ES-I3 (cell line): ENCODE measurements around the gene NFKB1.
"Not testable (repeated sequence)": the region's sequence is repeated elsewhere in the genome, so short reads cannot be mapped to it uniquely, and the experiment has no call there.

Experiments used
- H3K36me3 ChIP-seq: 2 replicates; pipeline ENCODE4 v1.6.1; 2013; ENCODE audit warnings: mild to moderate bottlenecking, low read length, control low read depth, moderate library complexity; ENCODE audit not compliant: insufficient read depth
- H3K4me1 ChIP-seq: 2 replicates; pipeline ENCODE4 v1.6.1; 2013; ENCODE audit warnings: mild to moderate bottlenecking, control low read depth, low read length; ENCODE audit not compliant: insufficient read depth
- H3K9ac ChIP-seq: 2 replicates; pipeline ENCODE4 v1.6.1; 2013; ENCODE audit warnings: low read depth, mild to moderate bottlenecking, low read length, moderate library complexity
- H3K9me3 ChIP-seq: 2 replicates; pipeline ENCODE4 v1.6.1; 2013; ENCODE audit warnings: mild to moderate bottlenecking, low read length, moderate library complexity; ENCODE audit not compliant: control insufficient read depth, insufficient read depth

The NFKB1 gene

GRCh38 chr4:102553982-102554381 lies 52.8 kb downstream of the NFKB1 start:
- Histone ChIP-seq H3K36me3 (no peaks in the 10 kb centered on the region; the same call in 1 of the 2 replicates), H3K9ac (no peak overlapping the region), H3K9me3 (no peaks in the 10 kb centered on the region), H3K4me1 (peaks cover 24% of the 10 kb centered on the region)

DNA sequence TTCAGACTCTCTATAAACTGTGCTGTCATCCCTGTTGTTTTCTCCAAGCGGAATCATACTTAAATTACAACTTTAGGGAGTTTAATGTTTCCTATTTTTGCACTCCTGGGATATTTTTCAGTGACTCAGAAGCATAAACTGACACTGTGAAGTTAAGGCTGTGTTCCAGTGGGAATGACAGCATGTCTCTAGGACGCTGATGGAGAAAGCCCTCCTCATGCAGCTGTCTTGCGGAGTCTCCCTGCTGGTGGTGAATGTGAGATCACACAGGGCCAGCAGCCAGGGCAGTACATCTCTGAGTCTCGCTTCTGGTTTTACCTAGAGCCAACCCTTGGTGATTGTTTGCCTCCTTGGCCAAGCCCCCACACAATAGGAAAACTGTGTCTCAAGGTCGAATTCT lies 53.3 kb downstream of the NFKB1 start:
- Histone ChIP-seq H3K4me1 (peaks cover 24% of the 10 kb centered on the region), H3K36me3 (no peaks in the 10 kb centered on the region; the same call in 1 of the 2 replicates), H3K9me3 (no peaks in the 10 kb centered on the region), H3K9ac (no peak overlapping the region)

DNA sequence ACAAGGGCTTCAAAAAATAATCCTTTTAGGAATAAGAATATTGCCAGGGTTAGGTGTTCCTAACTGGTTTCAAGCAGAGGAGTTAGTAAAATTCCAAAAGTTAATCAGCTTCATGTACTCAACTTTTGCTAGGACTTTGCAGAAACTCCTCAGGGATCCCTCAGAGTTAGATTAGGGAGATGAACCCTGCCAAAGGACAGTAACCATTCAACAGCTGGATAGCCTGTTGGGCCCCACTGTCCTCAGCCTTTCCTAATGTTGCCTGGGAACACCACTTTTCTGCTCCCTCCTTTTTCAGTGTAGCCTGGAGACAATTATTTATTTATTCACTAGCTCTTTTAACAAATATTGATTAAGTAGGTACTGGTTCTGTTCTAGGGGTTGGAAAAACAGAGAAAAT lies 53.8 kb downstream of the NFKB1 start:
- H3K4me1 ChIP-seq, result peaks cover 24% of the 10 kb centered on the region
- H3K9ac ChIP-seq, result no peak overlapping the region
- no peaks in the 10 kb centered on the region; the same call in 1 of the 2 replicates for H3K36me3 ChIP-seq
- H3K9me3 ChIP-seq, result no peaks in the 10 kb centered on the region

GRCh38 chr4:102557636-102558035 lies 56.5 kb downstream of the NFKB1 start:
- Histone ChIP-seq H3K9ac (no peak overlapping the region), H3K4me1 (peaks cover 16% of the 10 kb centered on the region), H3K36me3 (no peaks in the 10 kb centered on the region; the same call in 1 of the 2 replicates), H3K9me3 (no peaks in the 10 kb centered on the region)

GRCh38 chr4:102560115-102560514 lies 59.0 kb downstream of the NFKB1 start:
- H3K9ac ChIP-seq, result no peak overlapping the region
- no peaks in the 10 kb centered on the region for H3K9me3 ChIP-seq
- no peaks in the 10 kb centered on the region for H3K4me1 ChIP-seq
- no peaks in the 10 kb centered on the region; the same call in 1 of the 2 replicates for H3K36me3 ChIP-seq

DNA sequence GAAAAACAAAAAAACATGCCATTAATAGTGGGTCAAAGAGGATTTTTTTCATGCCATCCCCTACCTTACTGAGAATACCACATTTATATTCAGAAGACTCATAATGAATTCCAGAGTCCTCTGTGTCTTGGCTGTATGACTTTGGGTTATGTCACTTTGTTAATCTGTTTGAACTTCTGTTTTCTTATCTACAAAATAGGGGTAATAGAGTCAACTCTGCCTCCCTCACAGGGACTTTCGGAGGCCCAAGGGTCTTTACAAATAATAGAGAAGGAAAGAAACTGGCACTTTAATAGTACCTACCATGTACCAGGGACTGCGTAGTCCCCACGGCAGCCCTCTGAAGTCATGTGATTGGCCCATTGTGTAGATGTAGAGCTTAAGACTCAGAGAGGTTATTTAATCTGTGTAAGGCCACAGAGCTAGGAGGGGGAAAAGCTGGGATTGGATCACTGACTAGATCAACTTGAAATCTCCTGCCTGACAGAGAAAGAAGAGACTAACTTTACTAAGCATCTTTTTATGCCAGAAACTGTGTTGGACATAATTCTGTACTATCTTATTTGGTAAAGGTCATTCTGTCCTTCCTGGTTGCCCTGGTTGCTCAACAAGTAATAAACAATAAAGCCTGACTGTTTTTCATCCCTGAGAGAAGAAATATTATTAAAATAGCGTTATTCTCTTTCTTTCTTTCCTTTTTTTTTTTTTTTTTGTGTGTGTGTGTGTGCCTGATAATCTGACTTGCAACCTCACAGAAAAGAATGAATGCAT lies 59.6 kb downstream of the NFKB1 start:
- Histone ChIP-seq H3K9me3 (no peaks in the 10 kb centered on the region), H3K9ac (no peak overlapping the region), H3K36me3 (no peaks in the 10 kb centered on the region; the same call in 1 of the 2 replicates), H3K4me1 (no peaks in the 10 kb centered on the region)

GRCh38 chr4:102563000-102563399 lies 61.8 kb downstream of the NFKB1 start:
- no peaks in the 10 kb centered on the region for H3K4me1 ChIP-seq

DNA sequence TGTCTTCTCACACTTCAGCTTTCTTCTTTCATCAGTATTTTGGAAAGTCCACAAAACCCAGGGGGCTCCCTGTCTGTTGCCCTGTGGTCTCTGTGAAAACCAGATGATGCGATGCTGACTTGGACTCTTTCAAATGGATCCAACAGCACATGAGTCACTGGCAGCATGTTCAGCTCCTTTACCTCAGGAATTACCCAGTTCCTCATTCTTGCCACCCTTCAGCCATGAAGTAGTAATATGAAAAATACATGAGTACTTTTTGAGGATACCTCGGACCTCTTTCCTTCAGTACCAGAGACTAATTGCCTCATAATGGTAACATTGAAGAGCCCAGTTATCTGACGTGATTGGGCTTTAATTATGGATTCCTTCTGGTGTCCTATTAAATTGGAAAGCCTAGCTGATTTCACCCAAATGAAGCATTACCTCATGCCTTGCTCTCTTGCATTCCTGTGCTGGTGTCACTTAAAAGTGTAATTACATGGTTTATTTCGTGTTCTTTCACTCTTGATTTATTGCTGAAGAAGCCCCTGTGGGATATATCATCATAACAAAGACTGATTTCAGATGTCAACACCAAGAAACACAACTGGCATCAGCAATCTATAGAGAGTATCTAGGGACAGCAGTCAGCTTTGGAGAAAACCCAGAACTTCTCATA lies 63.4 kb downstream of the NFKB1 start:
- H3K36me3 ChIP-seq, result no peaks in the 10 kb centered on the region
- no peaks in the 10 kb centered on the region for H3K4me1 ChIP-seq
- no peak overlapping the region for H3K9ac ChIP-seq
- no peaks in the 10 kb centered on the region for H3K9me3 ChIP-seq

More at GRCh38 chr4:102563000-102563399, 61.8 kb downstream of the NFKB1 start:
- H3K9me3 ChIP-seq, result no peaks in the 10 kb centered on the region
- H3K9ac ChIP-seq, result no peak overlapping the region
- H3K36me3 ChIP-seq, result no peaks in the 10 kb centered on the region

GRCh38 chr4:102565696-102566095 lies 64.5 kb downstream of the NFKB1 start:
- Histone ChIP-seq H3K9me3 (no peaks in the 10 kb centered on the region), H3K9ac (no peak overlapping the region), H3K36me3 (no peaks in the 10 kb centered on the region), H3K4me1 (no peaks in the 10 kb centered on the region)

DNA sequence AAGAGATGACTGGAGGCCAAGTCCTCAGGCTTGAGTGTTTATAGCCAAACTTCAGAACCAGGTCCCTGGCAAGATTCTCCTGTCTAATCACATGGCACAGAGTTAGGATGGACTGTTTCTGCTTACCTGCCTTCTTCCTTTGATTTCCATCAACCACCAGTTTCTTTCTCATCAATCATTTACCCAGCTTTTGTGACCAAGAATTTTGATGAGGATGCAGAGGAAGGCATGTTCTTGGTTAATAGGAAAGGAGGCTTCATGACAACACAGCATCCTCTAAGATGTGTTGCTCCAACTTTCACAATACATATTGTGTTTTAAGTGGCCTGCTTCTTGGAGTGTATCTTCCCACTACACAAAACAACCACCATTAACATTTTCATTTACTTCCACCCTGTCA lies 65.3 kb downstream of the NFKB1 start:
- Histone ChIP-seq H3K9me3 (no peaks in the 10 kb centered on the region), H3K4me1 (no peaks in the 10 kb centered on the region), H3K9ac (no peak overlapping the region), H3K36me3 (no peaks in the 10 kb centered on the region)

- Histone ChIP-seq H3K9ac (no peak overlapping the region), H3K36me3 (no peaks in the 10 kb centered on the region), H3K4me1 (no peaks in the 10 kb centered on the region), H3K9me3 (no peaks in the 10 kb centered on the region)
Measured at GRCh38 chr4:102567427-102567826, 66.3 kb downstream of the NFKB1 start.

GRCh38 chr4:102569200-102569599 lies 68.0 kb downstream of the NFKB1 start:
- no peak overlapping the region for H3K9ac ChIP-seq
- H3K36me3 ChIP-seq, result no peaks in the 10 kb centered on the region
- H3K9me3 ChIP-seq, result no peaks in the 10 kb centered on the region
- no peaks in the 10 kb centered on the region for H3K4me1 ChIP-seq

DNA sequence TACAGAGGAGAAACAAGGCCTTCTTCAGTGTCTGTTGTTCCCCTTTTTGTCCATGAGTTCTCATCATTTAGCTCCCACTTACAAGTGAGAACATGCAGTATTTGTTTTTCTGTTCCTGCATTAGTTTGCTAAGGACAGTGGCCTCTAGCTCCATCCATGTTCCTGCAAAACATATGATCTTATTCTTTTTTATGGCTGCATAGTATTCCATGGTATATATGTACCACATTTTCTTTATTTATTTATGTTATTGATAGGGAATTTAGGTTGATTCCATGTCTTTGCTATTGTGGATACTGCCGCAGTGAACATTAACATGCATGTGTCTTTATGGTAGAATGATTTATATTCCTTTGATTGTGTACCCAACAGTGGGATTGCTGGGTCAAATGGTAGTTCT lies 69.1 kb downstream of the NFKB1 start:
- not testable (repeated sequence) for H3K4me1 ChIP-seq, H3K9ac ChIP-seq, H3K9me3 ChIP-seq, H3K36me3 ChIP-seq

GRCh38 chr4:102572452-102572851 lies 71.3 kb downstream of the NFKB1 start:
- H3K9ac ChIP-seq, result no peak overlapping the region
- H3K36me3 ChIP-seq, result no peaks in the 10 kb centered on the region
- no peaks in the 10 kb centered on the region for H3K9me3 ChIP-seq
- peaks cover 8% of the 10 kb centered on the region for H3K4me1 ChIP-seq

DNA sequence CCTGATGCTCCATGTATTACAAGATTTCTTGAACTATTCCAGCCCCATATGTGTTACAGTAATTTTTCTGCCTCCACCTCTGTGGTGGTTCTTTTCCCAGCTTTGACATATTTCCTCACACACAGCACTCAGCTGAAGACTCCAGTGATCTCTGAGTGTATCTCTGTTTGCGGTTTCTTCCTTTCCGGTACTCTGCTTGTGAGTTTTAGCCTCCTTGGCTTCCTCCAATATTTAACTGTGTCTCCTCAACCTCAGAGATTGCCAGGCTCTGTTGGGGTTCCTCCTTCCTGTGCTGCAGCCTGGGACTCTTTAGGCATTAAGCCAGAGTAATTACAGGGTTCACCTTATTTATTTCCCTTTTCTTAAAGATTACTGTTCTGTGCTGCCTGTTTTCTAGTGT lies 73.2 kb downstream of the NFKB1 start:
- H3K4me1 ChIP-seq, result peaks cover 15% of the 10 kb centered on the region
- no peaks in the 10 kb centered on the region for H3K9me3 ChIP-seq
- no peak overlapping the region for H3K9ac ChIP-seq
- no peaks in the 10 kb centered on the region for H3K36me3 ChIP-seq
